Esophagus squamous epithelium (tissue), 5 donors: Measurements from ENCODE around the gene OPTC. TPM values are rescaled to one million over a fixed set of nuclear protein-coding genes. Genes with fewer than 3 reads are reported as not detected.
A peak's percentile ranks its signal among the peaks of the same experiment; 100 is the strongest.

Experiments used
- DNase-seq: peaks from one replicate; lab custom pipeline; 2025; lab: John Stamatoyannopoulos, UW
- H3K27ac ChIP-seq, 4 donors: fragments of 200-600 bp; sonication (generic); one replicate each; pipeline ENCODE4 v1.5.1; 2016 to 2019; ENCODE audit warnings: mild to moderate bottlenecking in 1 of 4
- H3K27me3 ChIP-seq, 4 donors: fragments of 200-600 bp; sonication (generic); 1 replicate in 3 of 4; 2 replicates in 1 of 4; pipeline versions ENCODE4 v1.5.1 to v1.6.0; 2017 to 2021; ENCODE audit warnings: antibody characterized with exemption in 1 of 4
- H3K36me3 ChIP-seq, 3 donors: fragments of 200-600 bp; sonication (generic); one replicate each; pipeline ENCODE4 v1.5.1; 2016 to 2019
- H3K4me1 ChIP-seq, 3 donors: fragments of 200-600 bp; sonication (generic); one replicate each; pipeline ENCODE4 v1.5.1; 2017 to 2019
- H3K4me3 ChIP-seq, 4 donors: fragments of 200-600 bp; sonication (generic); 1 replicate in 3 of 4; 2 replicates in 1 of 4; pipeline ENCODE4 v1.5.1; 2016 to 2019; ENCODE audit warnings: mild to moderate bottlenecking in 2 of 4, moderate library complexity in 1 of 4
- H3K9me3 ChIP-seq, 3 donors: fragments of 200-600 bp; sonication (generic); one replicate each; pipeline ENCODE4 v1.5.1; 2016 to 2019
- POLR2A ChIP-seq, 4 donors: fragments of 450-650 bp; IDR thresholded peaks; one replicate each; pipeline ENCODE4 v1.6.1; 2017; ENCODE audit warnings: antibody characterized with exemption in 4 of 4, mild to moderate bottlenecking in 4 of 4, moderate library complexity in 3 of 4
- WGBS, 2 donors: methylation state at CpG; one replicate each; pipeline ENCODE4 v1.1.5; 2018; 5-methylcytosine and 5-hydroxymethylcytosine counted together
- intact Hi-C: fragments of 100-400 bp; cut with DNase I; formaldehyde crosslinking; loops from one replicate; pipeline ENCODE4 v1.15.0; 2022
- total RNA-seq, 4 donors: library from RNA; depleted of rRNA; stranded (reverse); fragments of >200 nt; gene quantifications; one replicate each; pipeline ENCODE4 v1.1.0, GENCODE V29; 2016
- TF ChIP-seq, protein P1 (sequence below), 6 experiments: fragments of 450-650 bp in 4 of 6; fragments of 200-600 bp in 2 of 6; sonication (generic) in 2 of 6; IDR thresholded peaks; one replicate each; pipeline ENCODE4 v1.5.1; 2016 to 2019; ENCODE audit warnings: antibody characterized with exemption in 6 of 6, mild to moderate bottlenecking in 4 of 6, moderate library complexity in 4 of 6
- donor health status: DM: yes; HTN: yes; CAD: no.

The OPTC gene
- total RNA-seq, 4 donors from 2014 or later: not detected

DNA sequence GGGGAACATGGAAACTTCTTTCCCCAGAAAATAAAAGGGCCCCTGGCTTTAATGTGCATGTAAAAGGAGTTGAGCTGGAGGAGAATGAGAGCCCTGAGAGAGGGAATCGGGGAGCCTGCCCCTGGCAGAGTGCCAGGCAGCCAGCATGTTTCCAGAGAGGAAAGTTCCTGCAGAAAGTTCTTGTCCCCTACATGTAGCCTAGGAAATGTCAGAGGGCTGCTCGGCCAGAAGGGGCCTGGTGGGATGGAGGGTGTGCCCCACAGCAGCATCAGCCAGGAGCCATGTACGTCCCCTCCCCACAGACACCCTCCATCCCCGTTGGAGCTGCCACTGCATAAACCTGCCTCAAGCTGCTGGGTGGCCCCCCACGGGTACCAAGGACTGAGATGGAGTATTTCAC is 23.7 kb upstream of the OPTC start:
- Histone ChIP-seq H3K36me3 (no peaks in the 10 kb centered on the region), H3K27me3 (peaks cover 0 to 3% (median 0%) of the 10 kb centered on the region in 4 donors), H3K4me1 (peaks cover 10 to 40% (median 24%) of the 10 kb centered on the region in 3 donors), H3K9me3 (no peaks in the 10 kb centered on the region), H3K27ac (no peak overlapping the region), H3K4me3 (no peak overlapping the region)
- no peak for DNase-seq
- 53 to 62% methylated on average over 2 to 3 of the region's 5 CpGs for WGBS, 2 donors
- intact Hi-C loops: no loop called here
- TF ChIP-seq, protein P1, sequence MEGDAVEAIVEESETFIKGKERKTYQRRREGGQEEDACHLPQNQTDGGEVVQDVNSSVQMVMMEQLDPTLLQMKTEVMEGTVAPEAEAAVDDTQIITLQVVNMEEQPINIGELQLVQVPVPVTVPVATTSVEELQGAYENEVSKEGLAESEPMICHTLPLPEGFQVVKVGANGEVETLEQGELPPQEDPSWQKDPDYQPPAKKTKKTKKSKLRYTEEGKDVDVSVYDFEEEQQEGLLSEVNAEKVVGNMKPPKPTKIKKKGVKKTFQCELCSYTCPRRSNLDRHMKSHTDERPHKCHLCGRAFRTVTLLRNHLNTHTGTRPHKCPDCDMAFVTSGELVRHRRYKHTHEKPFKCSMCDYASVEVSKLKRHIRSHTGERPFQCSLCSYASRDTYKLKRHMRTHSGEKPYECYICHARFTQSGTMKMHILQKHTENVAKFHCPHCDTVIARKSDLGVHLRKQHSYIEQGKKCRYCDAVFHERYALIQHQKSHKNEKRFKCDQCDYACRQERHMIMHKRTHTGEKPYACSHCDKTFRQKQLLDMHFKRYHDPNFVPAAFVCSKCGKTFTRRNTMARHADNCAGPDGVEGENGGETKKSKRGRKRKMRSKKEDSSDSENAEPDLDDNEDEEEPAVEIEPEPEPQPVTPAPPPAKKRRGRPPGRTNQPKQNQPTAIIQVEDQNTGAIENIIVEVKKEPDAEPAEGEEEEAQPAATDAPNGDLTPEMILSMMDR (IDR thresholded peaks at IDR 0.05): no peak
- no peak for TF ChIP-seq POLR2A (IDR thresholded peaks at IDR 0.05)

DNA sequence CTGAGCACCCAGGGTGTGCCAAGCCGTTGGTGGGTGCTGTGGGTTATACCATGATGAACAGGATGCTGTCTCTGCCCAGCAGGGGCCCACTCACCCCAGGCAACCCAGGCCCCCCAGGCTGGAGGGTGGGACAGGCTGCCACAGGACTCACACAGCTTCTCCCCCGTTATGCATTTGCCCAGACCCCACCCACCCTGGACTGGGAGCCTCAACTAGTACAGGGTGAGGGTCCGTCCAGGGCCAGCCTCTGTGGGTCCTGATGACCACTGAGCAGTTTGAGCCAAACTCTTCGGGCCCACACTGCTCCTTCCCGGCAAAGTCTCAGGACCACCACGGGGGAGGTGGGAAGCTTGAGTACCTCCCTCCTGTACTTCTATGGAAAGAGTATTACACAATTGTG is 22.1 kb upstream of the OPTC start:
- no peaks in the 10 kb centered on the region for H3K9me3 ChIP-seq
- no peak overlapping the region for H3K4me3 ChIP-seq
- WGBS, 2 donors: 65 to 78% methylated on average over 4 of the region's 6 CpGs
- peaks cover 0 to 27% (median 8%) of the 10 kb centered on the region in 3 donors for H3K4me1 ChIP-seq
- TF ChIP-seq, protein P1 (IDR thresholded peaks at IDR 0.05): no peak
- no peak for TF ChIP-seq POLR2A (IDR thresholded peaks at IDR 0.05)
- intact Hi-C loops: no loop called here
- no peaks in the 10 kb centered on the region for H3K36me3 ChIP-seq
- H3K27me3 ChIP-seq: peaks cover 0 to 10% (median 0%) of the 10 kb centered on the region in 4 donors
- H3K27ac ChIP-seq: no peak overlapping the region
- no peak for DNase-seq

DNA sequence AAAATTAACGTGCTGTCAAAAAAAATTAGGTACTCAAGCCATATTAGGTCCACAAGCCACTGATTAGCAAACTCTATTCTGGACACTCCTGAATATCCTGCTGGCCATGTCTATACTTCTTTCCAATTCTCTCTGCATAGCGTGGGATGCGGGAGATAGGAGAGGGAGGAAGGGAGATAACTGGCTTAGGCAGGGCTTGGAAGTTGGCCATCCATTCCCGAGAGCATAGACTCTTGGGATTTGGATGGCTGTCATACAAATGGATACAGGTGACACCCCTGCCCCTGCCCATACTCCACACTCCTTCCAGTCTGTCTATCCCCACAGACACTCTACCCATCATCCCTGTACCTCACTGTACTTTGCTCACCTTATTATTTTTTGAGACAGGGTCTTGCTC is 20.7 kb upstream of the OPTC start:
- Histone ChIP-seq H3K4me1 (peaks cover 0 to 15% (median 3%) of the 10 kb centered on the region in 3 donors), H3K36me3 (no peaks in the 10 kb centered on the region), H3K4me3 (no peak overlapping the region), H3K9me3 (no peaks in the 10 kb centered on the region), H3K27me3 (peaks cover 0 to 20% (median 0%) of the 10 kb centered on the region in 4 donors), H3K27ac (peak overlapping the region in 1 of 4 donors; percentile 88)
- TF ChIP-seq, protein P1 (IDR thresholded peaks at IDR 0.05): no peak
- no peak for TF ChIP-seq POLR2A (IDR thresholded peaks at IDR 0.05)
- WGBS, 2 donors: 66 to 81% methylated on average over 4 of the region's 4 CpGs
- intact Hi-C loops: no loop called here
- DNase-seq: no peak

DNA sequence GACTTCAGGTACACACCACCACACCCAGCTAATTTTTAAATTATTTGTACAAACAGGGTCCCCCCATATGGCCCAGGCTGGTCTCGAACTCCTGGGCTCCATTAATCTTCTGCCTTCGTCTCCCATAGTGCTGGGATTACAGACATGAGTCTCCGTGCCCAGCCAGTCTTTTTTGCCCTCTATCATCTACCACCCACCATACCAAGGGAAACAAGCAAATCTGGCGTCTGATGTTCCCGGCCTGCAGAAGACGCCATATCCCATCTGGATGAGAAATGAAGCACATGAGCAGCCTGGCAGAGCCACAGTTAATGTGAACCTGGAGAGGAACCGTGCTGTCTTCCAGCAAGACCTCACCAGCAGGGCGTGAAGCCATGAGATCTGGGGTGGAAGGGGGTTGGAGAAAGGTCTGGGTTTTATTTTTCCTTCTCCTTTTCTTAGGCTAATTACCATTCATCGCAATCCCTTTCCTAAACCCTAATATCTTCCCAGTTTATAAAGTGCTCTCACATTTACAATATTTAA is 20.1 kb upstream of the OPTC start:
- Histone ChIP-seq H3K27ac (peak overlapping the region in 2 of 4 donors; percentile 88), H3K27me3 (peaks cover 0 to 20% (median 0%) of the 10 kb centered on the region in 4 donors), H3K4me1 (peaks cover 0 to 14% (median 3%) of the 10 kb centered on the region in 3 donors), H3K4me3 (no peak overlapping the region), H3K36me3 (no peaks in the 10 kb centered on the region), H3K9me3 (no peaks in the 10 kb centered on the region)
- DNase-seq: no peak
- WGBS, 2 donors: 71 to 79% methylated on average over 9 of the region's 9 CpGs
- intact Hi-C loops: no loop called here
- no peak for TF ChIP-seq POLR2A (IDR thresholded peaks at IDR 0.05)
- TF ChIP-seq, protein P1 (IDR thresholded peaks at IDR 0.05): no peak

DNA sequence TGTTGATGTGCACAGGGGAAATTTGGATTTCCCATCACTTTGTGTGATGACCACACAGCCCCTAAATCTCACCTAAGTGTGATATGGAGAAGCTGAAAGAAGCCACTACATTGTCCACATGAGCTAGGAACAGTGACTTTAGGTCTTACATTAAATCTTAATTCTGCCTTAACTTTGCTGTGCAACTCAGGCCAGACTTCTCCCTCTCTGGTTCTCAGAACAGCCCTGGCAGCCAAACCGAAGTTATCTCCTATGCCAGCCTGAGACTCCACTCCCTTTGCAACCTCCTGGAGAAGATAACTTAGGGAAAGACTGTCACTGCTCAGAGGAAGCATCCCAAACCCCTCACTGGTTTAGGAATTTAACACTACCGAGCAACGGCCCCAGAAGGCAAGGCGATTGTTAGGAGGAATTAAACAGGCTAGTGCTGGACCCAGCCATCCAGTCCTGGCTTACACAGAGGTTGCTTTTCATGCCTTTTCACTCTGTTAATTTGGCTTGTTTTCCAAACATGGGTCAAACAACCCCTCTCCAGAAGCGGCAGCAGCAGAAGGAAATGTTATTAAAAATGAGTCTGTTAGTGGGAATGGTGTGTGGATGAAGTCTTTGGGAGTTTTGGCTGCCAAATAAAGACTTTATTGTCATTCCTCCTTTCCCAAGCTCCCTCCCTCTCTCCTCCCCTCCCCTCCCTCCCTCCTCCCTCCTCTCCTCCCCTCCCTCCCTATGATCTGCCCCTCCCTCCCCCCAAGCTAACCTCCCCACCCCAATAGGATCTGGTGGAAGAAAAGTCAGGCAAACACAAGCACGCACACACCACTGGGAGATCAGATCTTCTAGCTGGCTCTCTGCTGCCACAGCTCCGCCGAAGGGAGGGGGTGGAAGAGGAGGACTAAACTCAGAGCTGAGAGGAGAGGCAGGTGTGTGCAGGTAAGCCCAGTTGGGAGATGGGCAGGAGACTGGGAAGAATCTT is 18.7 kb upstream of the OPTC start, which contains the start of gene PRELP:
PRELP (plus strand) TSS at position 795 of the 970 bp plus-strand sequence. CDS start 7,379 bp downstream, outside the sequence.
- Histone ChIP-seq H3K27me3 (peaks cover 0 to 20% (median 0%) of the 10 kb centered on the region in 4 donors), H3K4me3 (peak within 1 kb of the TSS; percentile 16 to 67 (median 44)), H3K9me3 (no peaks in the 10 kb centered on the region), H3K27ac (peak within 1 kb of the TSS; percentile 67 to 92 (median 88)), H3K36me3 (no peaks in the 10 kb centered on the region), H3K4me1 (peaks cover under 1 to 21% (median 3%) of the 10 kb centered on the region in 3 donors)
- intact Hi-C loops: no loop called here
- no peak for DNase-seq
- 18 to 24% methylated on average over 5 to 6 of the region's 8 CpGs for WGBS, 2 donors
- TF ChIP-seq, protein P1 (IDR thresholded peaks at IDR 0.05): no peak
- TF ChIP-seq POLR2A (IDR thresholded peaks at IDR 0.05): peak in 2 of 4 donors; percentile 65 to 83
